Measurements from ENCODE around the gene AMMECR1L. TPM values are rescaled to one million over a fixed set of nuclear protein-coding genes. Genes with fewer than 3 reads are reported as not detected.
"Not testable (repeated sequence)": the region's sequence is repeated elsewhere in the genome, so short reads cannot be mapped to it uniquely, and the experiment has no call there.

The AMMECR1L gene
- total RNA-seq, 1 donor from 2014 or later: 9.7 TPM

GRCh38 chr2:127884861-127885740 is 655 bp downstream of the AMMECR1L start:
- Histone ChIP-seq H3K4me3 (peak overlapping the region; percentile 80), H3K36me3 (peaks cover 25% of the 10 kb centered on the region), H3K27ac (replicated peaks) (peak overlapping the region; percentile 96), H3K4me1 (peaks cover 58% of the 10 kb centered on the region)
- H3K27me3 ChIP-seq (ENCODE audit: low read depth); H3K9me3 ChIP-seq (replicated peaks): not testable (repeated sequence)
- TF ChIP-seq CTCF (IDR thresholded peaks at IDR 0.05; ENCODE audit: borderline replicate concordance): peak; percentile 51
- intact Hi-C loops (cut with micrococcal nuclease): loop anchor here (10.0 kb wide), 1 partner anchor 210 kb away; the partner anchor contains the start of gene UGGT1
- DNase-seq: peak; percentile 48

GRCh38 chr2:127884436-127884835 is 1.3 kb downstream of the AMMECR1L start:
- intact Hi-C loops (cut with micrococcal nuclease): loop anchor here (10.0 kb wide), 1 partner anchor 210 kb away; the partner anchor contains the start of gene UGGT1
- Histone ChIP-seq H3K4me1 (peaks cover 65% of the 10 kb centered on the region), H3K27ac (replicated peaks) (peak overlapping the region; percentile 96), H3K27me3 (ENCODE audit: low read depth) (no peaks in the 10 kb centered on the region), H3K9me3 (replicated peaks) (no peaks in the 10 kb centered on the region), H3K36me3 (peaks cover 28% of the 10 kb centered on the region), H3K4me3 (peak overlapping the region; percentile 80)
- no peak for DNase-seq
- TF ChIP-seq CTCF (IDR thresholded peaks at IDR 0.05; ENCODE audit: borderline replicate concordance): no peak

- intact Hi-C loops (cut with micrococcal nuclease): loop anchor here (10.0 kb wide), 1 partner anchor 215 kb away; the partner anchor contains the start of gene UGGT1
- Histone ChIP-seq H3K4me1 (peaks cover 72% of the 10 kb centered on the region), H3K4me3 (no peak overlapping the region), H3K9me3 (replicated peaks) (no peaks in the 10 kb centered on the region), H3K27me3 (ENCODE audit: low read depth) (no peaks in the 10 kb centered on the region), H3K36me3 (peaks cover 28% of the 10 kb centered on the region), H3K27ac (replicated peaks) (no peak overlapping the region)
- TF ChIP-seq CTCF (IDR thresholded peaks at IDR 0.05; ENCODE audit: borderline replicate concordance): no peak
- DNase-seq: no peak
Measured at GRCh38 chr2:127879899-127880298, 5.9 kb downstream of the AMMECR1L start.

GRCh38 chr2:127877626-127878025 is 8.1 kb downstream of the AMMECR1L start:
- no peak for DNase-seq
- H3K4me3 ChIP-seq: no peak overlapping the region
- no peak overlapping the region for H3K27ac ChIP-seq (replicated peaks)
- no peaks in the 10 kb centered on the region for H3K27me3 ChIP-seq (ENCODE audit: low read depth)
- intact Hi-C loops (cut with micrococcal nuclease): no loop called here
- H3K4me1 ChIP-seq: peaks cover 75% of the 10 kb centered on the region
- peaks cover 28% of the 10 kb centered on the region for H3K36me3 ChIP-seq
- no peak for TF ChIP-seq CTCF (IDR thresholded peaks at IDR 0.05; ENCODE audit: borderline replicate concordance)
- no peaks in the 10 kb centered on the region for H3K9me3 ChIP-seq (replicated peaks)

- peaks cover 73% of the 10 kb centered on the region for H3K4me1 ChIP-seq
- no peak for DNase-seq
- H3K27ac ChIP-seq (replicated peaks): no peak overlapping the region
- no peak overlapping the region for H3K4me3 ChIP-seq
- H3K9me3 ChIP-seq (replicated peaks): no peaks in the 10 kb centered on the region
- H3K27me3 ChIP-seq (ENCODE audit: low read depth): no peaks in the 10 kb centered on the region
- TF ChIP-seq CTCF (IDR thresholded peaks at IDR 0.05; ENCODE audit: borderline replicate concordance): no peak
- H3K36me3 ChIP-seq: peaks cover 28% of the 10 kb centered on the region
- intact Hi-C loops (cut with micrococcal nuclease): no loop called here
Measured at GRCh38 chr2:127877136-127877535, 8.6 kb downstream of the AMMECR1L start.
